ENCODE results near the gene STAC3. TPM values are rescaled to one million over a fixed set of nuclear protein-coding genes. Genes with fewer than 3 reads are reported as not detected.

STAC3 gene
- total and polyA plus RNA-seq, 2 of the 13 experiments (the other 11 are each of a cell fraction or from before 2014, with no cell fraction given): 0.18 to 0.22 TPM

GRCh38 chr12:57230381-57231155, 20.4 kb downstream of the STAC3 start (continued):
- no peak for TF ChIP-seq ZNF782 (CRISPR knock-in tag; IDR thresholded peaks at IDR 0.05; ENCODE audit: borderline replicate concordance)

GRCh38 chr12:57229634-57230380, 21.2 kb downstream of the STAC3 start, which contains the start of gene SHMT2:
Gene SHMT2, plus strand, starts transcription at chr12:57229711. Its CDS starts 68 bp downstream, at chr12:57229779.
- peak; percentile 73 for ATAC-seq
- under 1% methylated on average over 29 of the region's 42 CpGs for WGBS (ENCODE audit: low lambda C conversion rate)
- FAIRE-seq: peak; percentile 93
- peak within 1 kb of the TSS; percentile 51 for H2AFZ ChIP-seq (ENCODE audit: low read length)
- peak within 1 kb of the TSS; percentile 95 for H3K27ac ChIP-seq (ENCODE audit: extremely low read length, insufficient read depth, low read length)
- peaks cover 9% of the 10 kb centered on the region; the same call in 1 of the 2 replicates for H4K20me1 ChIP-seq (ENCODE audit: insufficient read depth, low read length)
- no TSS peak for BruUV-seq (replicated peaks)
- in situ Hi-C loops (cut with HindIII; ENCODE audit: extremely low pct_ligation_motif_present, low pct_unique_long_range_greater_than_20kb) (no loop called here), intact Hi-C loops (cut with micrococcal nuclease; ENCODE audit: unreplicated experiment) (loop anchor here (1.0 kb wide), 2 partner anchors 9 to 100 kb away; no protein-coding TSS in a partner anchor)
- H3K27me3 ChIP-seq (ENCODE audit: control insufficient read depth in 1 of 2, insufficient read depth in 2 of 2, low read length in 2 of 2): peaks cover 0 to 21% of the 10 kb centered on the region in 2 experiments; a peak in 4 of 5 replicates
- H3K79me2 ChIP-seq (ENCODE audit: insufficient read depth, low read length): peaks cover 33% of the 10 kb centered on the region
- peak within 1 kb of the TSS; percentile 95 for H3K9ac ChIP-seq (ENCODE audit: insufficient read depth, low read depth, low read length)
- ChIA-PET CTCF (ENCODE audit: low intra/inter-chr PET ratio, low total read pairs) (interaction anchor here (8.7 kb wide), 1 partner anchor 9 kb away, joined by 87 read pairs; a partner anchor contains a TSS), POLR2A (interaction anchor here (0.8 to 3.2 kb wide), 21 partner anchors 8 to 290 kb away, joined by 3 to 116 read pairs (median 8); partner anchors contain the start of genes DDIT3, INHBE, LRP1 and NEMP1)
- H3K9me3 ChIP-seq (ENCODE audit: low read length): no peaks in the 10 kb centered on the region
- peak within 1 kb of the TSS; percentile 71 to 82 (median 75) for H3K4me3 ChIP-seq (replicated peaks in 1 of 3; ENCODE audit: insufficient read depth in 1 of 3, low read depth in 2 of 3, low read length in 3 of 3)
- DNase-seq (ENCODE audit: low spot score): peak; percentile 95
- H3K4me1 ChIP-seq (ENCODE audit: insufficient read depth, low read length): peaks cover 81% of the 10 kb centered on the region
- peak within 1 kb of the TSS; percentile 97 for H3K4me2 ChIP-seq (ENCODE audit: low read depth, low read length)
- peaks cover 20 to 34% of the 10 kb centered on the region in 2 experiments for H3K36me3 ChIP-seq (replicated peaks in 1 of 2; ENCODE audit: control insufficient read depth in 1 of 2, insufficient read depth in 2 of 2, low read length in 2 of 2)
- TF ChIP-seq E2F5 (CRISPR knock-in tag; conservative IDR thresholded peaks at IDR 0.05) (no peak), ZNF644 (CRISPR knock-in tag; IDR thresholded peaks at IDR 0.05; ENCODE audit: low read depth) (no peak), SIN3A (IDR thresholded peaks at IDR 0.05; ENCODE audit: borderline replicate concordance, low read depth, low read length) (peak; percentile 35; the same call in 1 of the 2 replicates), ZMYM2 (CRISPR knock-in tag; IDR thresholded peaks at IDR 0.05) (no peak), ZBTB49 (CRISPR knock-in tag; IDR thresholded peaks at IDR 0.05; ENCODE audit: borderline replicate concordance) (no peak), CBX2 (IDR thresholded peaks at IDR 0.05; ENCODE audit: low read depth, low read length) (no peak), CBX2 (CRISPR knock-in tag; IDR thresholded peaks at IDR 0.05; ENCODE audit: low read depth) (no peak; the same call in 1 of the 2 replicates), ZNF572 (CRISPR knock-in tag; IDR thresholded peaks at IDR 0.05) (no peak), MED8 (CRISPR knock-in tag; IDR thresholded peaks at IDR 0.05; ENCODE audit: insufficient replicate concordance) (no peak), MXI1 (IDR thresholded peaks at IDR 0.05; ENCODE audit: borderline replicate concordance, low read depth, low read length) (peak; percentile 62; the same call in 1 of the 3 replicates), ZNF577 (CRISPR knock-in tag; IDR thresholded peaks at IDR 0.05; ENCODE audit: borderline replicate concordance, low read depth) (no peak), GMEB1 (CRISPR knock-in tag; IDR thresholded peaks at IDR 0.05; ENCODE audit: borderline replicate concordance) (peak; percentile 44; the same call in 1 of the 2 replicates), ZSCAN30 (CRISPR knock-in tag; IDR thresholded peaks at IDR 0.05) (0 out of 2 replicates have a peak, but pooled peaks have one; percentile 26), ZNF333 (CRISPR knock-in tag; IDR thresholded peaks at IDR 0.05; ENCODE audit: borderline replicate concordance) (no peak)
